ACC112 (cell line): Measurements from ENCODE around the gene MYO10.

Experiments
- H2AFZ ChIP-seq: fragments of 200-600 bp; sonication (generic); one replicate; pipeline ENCODE4 v1.6.0; 2017; ENCODE audit warnings: antibody characterized with exemption, low read length; ENCODE audit not compliant: unreplicated experiment
- H3K27ac ChIP-seq: fragments of 200-600 bp; sonication (generic); 2 replicates; pipeline ENCODE4 v1.5.1; 2014; ENCODE audit warnings: low read depth, mild to moderate bottlenecking, antibody characterized with exemption, low read length, moderate library complexity
- H3K27me3 ChIP-seq: fragments of 200-600 bp; sonication (generic); 2 replicates; pipeline ENCODE4 v1.6.1; 2014; ENCODE audit warnings: mild to moderate bottlenecking, antibody characterized with exemption, low read length, moderate library complexity, mixed read lengths; ENCODE audit not compliant: insufficient read depth
- H3K36me3 ChIP-seq: fragments of 200-600 bp; sonication (generic); 2 replicates; pipeline ENCODE4 v1.6.1; 2016; ENCODE audit warnings: mild to moderate bottlenecking, antibody characterized with exemption, low read length, moderate library complexity, mixed read lengths; ENCODE audit not compliant: insufficient read depth
- H3K4me1 ChIP-seq: fragments of 200-600 bp; sonication (generic); one replicate; pipeline ENCODE4 v1.6.1; 2016; ENCODE audit warnings: low read length, mixed read lengths; ENCODE audit not compliant: insufficient read depth, unreplicated experiment, control insufficient read depth
- H3K4me3 ChIP-seq: fragments of 200-600 bp; sonication (generic); 2 replicates; pipeline ENCODE4 v1.5.1; 2014; ENCODE audit warnings: mild to moderate bottlenecking, low read depth, low read length
- H3K79me2 ChIP-seq: fragments of 200-600 bp; sonication (generic); one replicate; pipeline ENCODE4 v1.6.0; 2016; ENCODE audit warnings: low read length; ENCODE audit not compliant: control insufficient read depth, unreplicated experiment, insufficient read depth

The MYO10 gene

DNA sequence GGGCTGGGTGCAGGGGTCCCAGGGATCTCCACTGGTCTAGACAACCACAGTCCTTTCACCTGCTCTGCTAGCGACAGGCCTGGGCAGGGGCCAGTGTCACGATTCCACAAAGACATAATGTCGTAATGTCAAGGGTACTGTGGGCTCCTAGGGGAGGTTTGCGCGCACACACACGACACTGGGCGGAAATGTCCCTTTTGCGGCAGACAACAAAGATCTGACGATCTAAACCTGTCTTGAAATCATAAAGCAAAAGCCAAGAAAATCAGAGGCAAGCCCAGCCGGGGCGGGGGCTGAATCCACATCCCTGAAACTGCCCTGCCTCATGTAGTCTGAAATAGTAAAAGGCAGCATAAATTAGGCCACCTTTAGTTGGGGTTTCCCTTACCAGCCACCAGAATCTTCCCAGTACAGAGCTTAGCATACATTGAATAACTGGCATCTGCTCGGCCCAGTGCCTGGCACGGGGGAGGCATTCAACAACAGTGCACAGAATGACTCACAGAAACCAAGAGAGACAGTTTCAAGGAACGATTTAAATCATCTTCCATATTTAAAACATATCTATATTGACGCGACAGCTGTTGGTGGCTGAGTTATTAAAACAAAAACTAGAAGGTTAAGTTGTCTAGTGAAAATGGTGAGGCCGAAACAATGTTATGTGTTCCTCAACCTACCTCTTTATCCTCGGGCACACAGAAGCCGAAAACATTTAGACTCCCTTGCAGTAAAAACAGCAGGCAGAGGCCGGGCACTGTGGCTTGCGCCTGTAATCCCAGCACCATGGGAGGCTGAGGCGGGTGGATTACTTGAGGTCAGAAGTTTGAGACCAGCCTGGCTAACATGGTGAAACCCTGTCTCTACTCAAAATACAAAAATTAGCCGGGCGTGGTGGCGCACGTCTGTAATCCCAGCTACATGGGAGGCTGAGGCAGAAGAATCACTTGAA, 151.0 kb downstream of the MYO10 start:
- Histone ChIP-seq H3K36me3 (0 out of 2 replicates have a peak, but pooled peaks cover 5% of the 10 kb centered on the region), H2AFZ (no peak overlapping the region), H3K27ac (peak overlapping the region; percentile 11; the same call in 1 of the 2 replicates), H3K4me3 (no peak overlapping the region), H3K79me2 (peaks cover 34% of the 10 kb centered on the region), H3K27me3 (no peaks in the 10 kb centered on the region), H3K4me1 (peaks cover 15% of the 10 kb centered on the region)

DNA sequence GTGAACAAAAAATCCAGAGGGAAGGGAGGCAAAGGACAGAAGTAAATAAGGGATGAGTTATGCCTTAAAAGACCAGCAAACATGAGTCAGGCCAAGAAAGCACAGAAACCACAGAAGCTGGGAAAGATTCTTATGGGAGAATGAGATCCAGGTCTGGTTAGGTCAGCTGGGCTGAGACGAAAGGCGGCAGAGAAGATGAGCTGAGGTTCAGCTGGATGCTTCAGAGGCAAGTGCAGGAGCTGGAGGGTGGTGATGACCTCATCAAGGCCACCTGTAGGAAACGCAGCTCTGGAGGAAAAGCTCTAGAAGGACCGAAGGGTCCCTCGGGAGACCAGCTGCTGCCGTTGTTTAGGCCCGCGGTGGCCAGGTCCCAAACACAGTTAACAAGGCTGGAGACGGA, 152.0 kb downstream of the MYO10 start:
- no peaks in the 10 kb centered on the region for H3K27me3 ChIP-seq

DNA sequence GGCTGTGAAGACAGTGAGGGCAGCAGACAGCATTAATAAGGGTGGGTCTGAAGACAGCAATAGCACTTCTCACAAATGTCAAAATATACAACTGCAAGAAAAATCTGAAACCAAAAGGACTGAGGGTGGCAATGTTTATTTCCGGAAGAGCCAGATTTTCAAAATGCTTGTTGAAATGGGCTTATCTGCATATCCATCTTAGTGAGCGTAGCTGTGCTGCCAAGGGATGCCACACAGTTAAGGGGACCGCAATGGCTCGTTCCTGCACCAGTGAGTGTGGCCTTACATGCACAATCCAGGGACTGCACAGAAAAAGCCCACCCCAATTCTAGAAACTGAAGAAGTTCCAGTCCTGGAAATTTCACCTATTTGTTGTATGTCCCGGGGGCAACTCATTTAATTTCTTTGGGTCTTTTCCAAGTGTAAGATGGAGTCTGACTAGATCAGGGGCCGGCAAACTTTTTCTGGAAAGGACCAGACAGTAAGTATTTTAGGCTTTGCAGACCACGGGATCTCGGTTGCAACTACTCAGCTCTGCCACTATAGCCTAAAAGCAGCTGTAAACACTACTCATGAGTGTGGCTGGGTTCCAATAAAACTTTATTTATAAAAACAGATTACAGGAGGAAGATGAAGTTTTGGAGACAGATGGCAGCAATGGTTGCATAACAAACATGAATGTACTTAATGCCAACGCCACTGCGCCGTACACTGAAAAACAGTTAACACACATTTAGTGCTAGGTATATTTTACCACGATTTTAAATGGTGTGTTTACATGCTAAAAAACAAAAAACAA, 154.1 kb downstream of the MYO10 start:
- Histone ChIP-seq H3K27me3 (no peaks in the 10 kb centered on the region), H3K4me1 (peaks cover 15% of the 10 kb centered on the region), H3K36me3 (0 out of 2 replicates have a peak, but pooled peaks cover 6% of the 10 kb centered on the region), H3K27ac (no peak overlapping the region), H3K79me2 (peaks cover 23% of the 10 kb centered on the region), H2AFZ (no peak overlapping the region), H3K4me3 (no peak overlapping the region)

More for the DNA sequence above, 152.0 kb downstream of the MYO10 start:
- Histone ChIP-seq H3K27ac (no peak overlapping the region), H3K79me2 (peaks cover 27% of the 10 kb centered on the region), H2AFZ (no peak overlapping the region), H3K36me3 (0 out of 2 replicates have a peak, but pooled peaks cover 3% of the 10 kb centered on the region), H3K4me3 (no peak overlapping the region), H3K4me1 (peaks cover 15% of the 10 kb centered on the region)

DNA sequence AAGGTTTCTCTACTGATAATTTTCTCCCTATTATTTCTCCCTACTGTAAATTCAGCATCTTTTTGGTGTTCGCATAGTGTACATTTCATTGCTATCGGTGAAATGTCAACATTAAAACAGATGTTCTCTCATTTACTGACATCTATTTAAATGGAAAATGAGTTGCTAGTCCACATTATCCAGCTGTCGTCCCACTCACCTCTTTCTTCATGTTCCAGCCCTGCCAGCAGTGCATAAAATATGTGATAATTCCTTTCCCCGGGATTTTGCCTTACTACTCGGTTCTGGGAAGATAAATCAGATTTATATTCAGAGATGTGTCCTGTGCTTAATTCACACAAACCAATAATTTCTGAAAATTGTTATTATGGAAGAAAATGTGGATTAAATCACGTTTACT, 155.8 kb downstream of the MYO10 start:
- no peaks in the 10 kb centered on the region for H3K27me3 ChIP-seq

DNA sequence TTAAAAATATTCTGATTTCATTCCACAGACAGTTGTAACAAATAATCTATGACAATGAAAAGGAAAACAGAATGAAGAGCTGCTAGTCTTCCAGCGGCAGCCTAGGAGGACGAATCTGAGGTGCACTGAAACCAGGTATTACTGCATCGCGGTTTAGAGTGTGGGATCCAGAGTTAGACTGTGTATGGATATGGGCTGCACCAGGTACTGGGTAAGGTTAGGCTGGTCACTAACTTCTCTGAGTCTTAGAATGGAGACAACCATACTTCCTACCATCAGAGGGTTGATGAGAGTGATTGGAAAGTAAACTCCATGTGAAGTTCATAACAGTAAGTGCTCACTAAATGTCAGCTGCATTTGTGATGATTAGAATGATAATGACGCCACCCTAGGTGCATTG, 158.7 kb downstream of the MYO10 start:
- no peak overlapping the region for H3K27ac ChIP-seq
- peaks cover 6% of the 10 kb centered on the region for H3K79me2 ChIP-seq
- H3K36me3 ChIP-seq, result 0 out of 2 replicates have a peak, but pooled peaks cover 6% of the 10 kb centered on the region

More for the DNA sequence above, 155.8 kb downstream of the MYO10 start:
- Histone ChIP-seq H3K36me3 (0 out of 2 replicates have a peak, but pooled peaks cover 6% of the 10 kb centered on the region), H3K4me1 (peaks cover 14% of the 10 kb centered on the region), H3K4me3 (no peak overlapping the region), H3K79me2 (peaks cover 15% of the 10 kb centered on the region), H3K27ac (no peak overlapping the region), H2AFZ (no peak overlapping the region)

DNA sequence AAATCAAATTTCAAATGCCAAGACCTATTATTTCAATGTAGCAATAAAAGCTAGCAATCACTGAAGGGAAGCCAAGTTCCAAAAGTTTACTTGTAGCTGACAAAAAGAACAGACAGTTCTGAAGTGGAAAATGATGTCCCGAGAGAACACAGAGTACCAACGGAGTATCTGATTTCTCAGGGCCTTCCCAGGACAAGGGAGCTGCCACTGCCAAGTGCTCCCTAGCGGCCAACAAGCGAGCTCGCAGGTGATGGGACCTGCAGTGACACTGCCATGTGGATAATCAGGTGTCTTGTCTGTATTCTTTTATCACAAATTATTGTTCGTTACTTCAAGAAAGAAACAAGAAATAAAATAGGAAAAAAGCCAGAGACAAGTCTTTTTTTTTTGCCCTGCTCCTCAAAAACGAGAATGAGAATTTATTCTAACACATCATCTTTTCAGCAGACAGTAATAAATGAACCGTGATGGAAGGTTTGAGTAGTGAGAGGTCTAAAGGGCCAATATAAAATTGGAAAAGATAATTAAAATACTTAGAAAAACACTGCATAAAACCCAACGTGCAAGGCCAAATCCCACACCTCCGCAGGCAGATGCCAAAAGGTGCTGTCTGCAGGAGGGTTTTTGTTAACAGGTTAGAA, 159.4 kb downstream of the MYO10 start:
- Histone ChIP-seq H2AFZ (no peak overlapping the region), H3K27me3 (no peaks in the 10 kb centered on the region), H3K79me2 (peaks cover 6% of the 10 kb centered on the region), H3K4me1 (peaks cover 5% of the 10 kb centered on the region), H3K4me3 (no peak overlapping the region), H3K36me3 (0 out of 2 replicates have a peak, but pooled peaks cover 6% of the 10 kb centered on the region), H3K27ac (peak overlapping the region; percentile 4; the same call in 1 of the 2 replicates)

More for the DNA sequence above, 158.7 kb downstream of the MYO10 start:
- Histone ChIP-seq H3K4me3 (no peak overlapping the region), H3K4me1 (peaks cover 5% of the 10 kb centered on the region), H2AFZ (no peak overlapping the region), H3K27me3 (no peaks in the 10 kb centered on the region)

DNA sequence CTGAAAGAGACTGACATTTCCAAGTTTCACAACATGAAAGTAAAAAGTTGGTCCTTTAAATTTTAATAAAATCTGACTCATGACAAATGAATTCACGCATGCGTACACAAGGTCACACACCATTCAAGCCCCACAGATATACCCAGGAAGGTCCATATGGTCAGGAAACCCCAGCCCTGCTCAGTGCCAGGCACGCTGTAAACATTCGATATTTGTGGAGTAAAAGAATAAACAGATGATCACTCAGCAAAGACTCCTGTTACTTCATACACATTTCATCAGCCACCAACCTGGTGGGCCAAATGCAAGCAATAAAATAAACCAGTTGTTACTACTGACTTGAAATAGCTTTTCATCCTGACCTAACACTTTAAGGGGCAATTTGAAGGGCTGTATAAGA, 161.3 kb downstream of the MYO10 start:
- Histone ChIP-seq H3K4me1 (peaks cover 5% of the 10 kb centered on the region), H3K36me3 (peaks cover 3% of the 10 kb centered on the region), H2AFZ (no peak overlapping the region), H3K27ac (peak overlapping the region; percentile 13; the same call in 1 of the 2 replicates), H3K4me3 (no peak overlapping the region), H3K79me2 (peaks cover 6% of the 10 kb centered on the region), H3K27me3 (no peaks in the 10 kb centered on the region)

DNA sequence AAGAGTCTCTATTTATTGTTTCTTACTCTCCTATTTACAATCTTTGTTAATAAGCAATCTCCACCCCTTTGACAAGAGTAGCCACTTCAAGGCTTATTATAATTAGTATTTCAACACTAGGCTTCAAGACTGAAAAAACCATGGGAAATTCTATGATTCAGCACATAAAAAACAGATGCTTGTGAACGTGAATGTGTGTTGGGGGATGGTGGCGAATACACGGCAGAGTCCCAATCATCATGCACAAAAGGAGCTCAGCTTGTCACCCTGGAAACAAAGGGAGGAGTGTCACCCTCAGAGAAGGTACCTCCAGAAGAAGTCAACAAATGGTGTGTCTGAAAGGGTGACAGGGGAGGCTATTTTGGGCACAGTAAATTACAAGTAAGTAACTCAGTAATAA, 162.1 kb downstream of the MYO10 start:
- H3K79me2 ChIP-seq, result peaks cover 6% of the 10 kb centered on the region
- peaks cover 5% of the 10 kb centered on the region for H3K4me1 ChIP-seq
- H3K27ac ChIP-seq, result no peak overlapping the region
- H3K4me3 ChIP-seq, result no peak overlapping the region
- no peak overlapping the region for H2AFZ ChIP-seq
- H3K36me3 ChIP-seq, result peaks cover 2% of the 10 kb centered on the region
- H3K27me3 ChIP-seq, result no peaks in the 10 kb centered on the region

DNA sequence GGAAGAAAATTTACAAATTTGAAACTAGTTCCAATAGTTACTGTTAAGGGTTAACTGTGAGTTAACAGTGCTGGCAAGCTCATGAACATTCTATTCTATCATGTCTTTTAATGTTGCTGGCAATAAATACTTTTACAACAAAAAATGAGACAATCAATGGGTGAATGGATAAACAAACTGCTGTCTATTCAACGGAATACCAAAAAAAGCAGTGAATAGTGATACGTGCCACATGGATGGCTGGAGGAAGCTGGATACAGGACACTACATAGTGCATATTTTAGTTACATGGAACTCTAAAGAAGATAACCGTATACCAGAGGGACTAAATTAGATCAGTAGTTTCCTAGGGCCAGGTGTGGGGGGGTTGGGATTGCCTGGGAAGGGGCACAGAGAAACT, 163.5 kb downstream of the MYO10 start:
- Histone ChIP-seq H3K27ac (no peak overlapping the region), H2AFZ (no peak overlapping the region), H3K4me3 (no peak overlapping the region), H3K36me3 (no peaks in the 10 kb centered on the region; the same call in none of the 2 replicates), H3K27me3 (no peaks in the 10 kb centered on the region), H3K4me1 (peaks cover 5% of the 10 kb centered on the region), H3K79me2 (peaks cover 4% of the 10 kb centered on the region)

DNA sequence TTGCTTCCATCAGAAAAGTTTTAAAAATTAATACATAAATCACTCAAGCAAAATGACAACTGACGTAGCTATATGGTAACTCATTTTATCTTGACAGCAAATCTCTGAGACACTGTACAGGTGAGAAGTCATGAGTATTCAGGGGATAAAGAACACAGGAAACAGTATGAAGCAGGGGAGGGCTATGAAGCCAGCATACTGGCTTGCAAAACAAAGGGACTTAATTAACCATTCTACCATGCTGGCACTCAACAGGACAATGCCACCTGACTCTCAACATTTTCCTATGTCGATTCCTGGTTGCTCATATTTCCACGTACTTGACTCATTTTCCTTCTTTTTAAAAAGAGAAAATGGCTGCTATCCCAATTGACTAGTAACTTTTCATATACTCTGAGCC, 167.9 kb downstream of the MYO10 start:
- no peak overlapping the region for H3K4me3 ChIP-seq
- no peak overlapping the region for H3K27ac ChIP-seq
- H3K79me2 ChIP-seq, result peaks cover 4% of the 10 kb centered on the region
- no peaks in the 10 kb centered on the region for H3K4me1 ChIP-seq
- H3K36me3 ChIP-seq, result peaks cover under 1% of the 10 kb centered on the region
- no peaks in the 10 kb centered on the region for H3K27me3 ChIP-seq
- H2AFZ ChIP-seq, result no peak overlapping the region
